Activated CD4-positive, CD25-positive, alpha-beta regulatory T cell treated with anti-CD3 and anti-CD28 coated beads, Interleukin-2, amount 50 U/mL, for 72 hours (primary cell): ENCODE data around the gene APOL1.

Experiments used
- DNase-seq: peaks from one replicate; pipeline ENCODE4 v3.0.0; 2021

Gene APOL1

GRCh38 chr22:36294801-36295200 lies 41.9 kb downstream of the APOL1 start:
- DNase-seq = no peak

GRCh38 chr22:36295247-36295646 lies 42.3 kb downstream of the APOL1 start:
- DNase-seq = no peak

DNA sequence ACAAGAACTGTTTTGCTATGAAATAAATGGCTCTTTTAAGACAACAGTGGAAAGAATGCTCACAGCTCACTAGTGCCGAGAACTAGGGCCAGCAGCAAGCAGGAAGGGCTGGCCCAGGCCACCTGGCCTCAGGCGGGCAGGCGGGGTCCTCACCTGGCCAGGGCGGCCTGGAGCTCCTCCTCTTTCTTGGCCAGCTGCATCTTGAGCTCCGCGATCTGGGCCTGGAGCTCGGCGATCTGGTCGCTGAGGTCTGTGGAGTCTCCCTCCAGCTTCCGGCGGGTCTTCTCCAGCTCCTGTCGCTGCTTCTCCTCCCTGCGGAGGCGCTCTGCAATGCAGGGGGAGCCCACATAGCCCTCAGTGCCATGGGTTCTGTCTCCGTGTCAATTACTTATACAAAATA lies 43.8 kb downstream of the APOL1 start:
- DNase-seq = no peak

DNA sequence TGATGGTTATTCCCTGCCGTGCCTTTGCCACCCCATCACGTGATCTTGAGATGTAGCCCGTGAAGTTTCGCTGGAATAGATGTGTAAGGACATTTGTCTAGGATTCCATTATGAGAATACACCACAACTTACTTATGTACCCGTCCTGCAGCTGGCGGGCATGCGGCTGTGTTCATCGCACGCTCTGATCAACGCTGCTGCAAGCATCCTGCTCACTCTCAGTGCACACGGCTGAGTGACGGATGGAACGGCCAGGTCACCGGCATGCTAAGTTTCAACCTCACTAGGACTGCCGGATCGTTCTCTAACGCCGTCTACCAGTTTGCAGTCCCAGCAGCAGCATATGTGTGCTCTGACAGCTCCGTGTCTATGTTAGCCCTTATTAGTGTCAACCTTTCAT lies 44.6 kb downstream of the APOL1 start:
- DNase-seq = no peak

GRCh38 chr22:36298118-36298517 lies 45.2 kb downstream of the APOL1 start:
- DNase-seq = no peak

- DNase-seq = no peak
Measured at GRCh38 chr22:36298601-36299000, 45.7 kb downstream of the APOL1 start.

DNA sequence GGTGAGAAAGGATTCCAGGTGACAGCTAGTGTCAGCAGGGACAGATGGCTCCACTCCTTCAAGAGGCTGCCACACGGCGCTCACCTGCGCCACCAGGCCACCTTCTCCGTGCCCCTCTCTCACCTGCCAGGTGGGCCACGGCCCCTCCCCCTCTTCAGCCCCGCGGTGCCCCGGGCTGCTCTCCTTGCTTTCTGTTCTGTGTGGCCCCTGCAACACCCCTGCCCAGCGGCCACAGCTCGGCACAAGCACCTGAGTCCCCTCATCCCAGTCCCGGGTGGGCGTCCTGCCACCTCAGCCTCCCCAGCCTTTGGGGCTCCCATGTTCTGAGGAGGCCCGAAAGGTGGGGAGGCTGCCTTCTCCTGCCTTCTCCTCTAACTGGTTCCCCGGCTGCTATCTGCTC lies 46.4 kb downstream of the APOL1 start:
- DNase-seq = no peak

GRCh38 chr22:36299911-36300310 lies 47.0 kb downstream of the APOL1 start:
- DNase-seq = no peak

DNA sequence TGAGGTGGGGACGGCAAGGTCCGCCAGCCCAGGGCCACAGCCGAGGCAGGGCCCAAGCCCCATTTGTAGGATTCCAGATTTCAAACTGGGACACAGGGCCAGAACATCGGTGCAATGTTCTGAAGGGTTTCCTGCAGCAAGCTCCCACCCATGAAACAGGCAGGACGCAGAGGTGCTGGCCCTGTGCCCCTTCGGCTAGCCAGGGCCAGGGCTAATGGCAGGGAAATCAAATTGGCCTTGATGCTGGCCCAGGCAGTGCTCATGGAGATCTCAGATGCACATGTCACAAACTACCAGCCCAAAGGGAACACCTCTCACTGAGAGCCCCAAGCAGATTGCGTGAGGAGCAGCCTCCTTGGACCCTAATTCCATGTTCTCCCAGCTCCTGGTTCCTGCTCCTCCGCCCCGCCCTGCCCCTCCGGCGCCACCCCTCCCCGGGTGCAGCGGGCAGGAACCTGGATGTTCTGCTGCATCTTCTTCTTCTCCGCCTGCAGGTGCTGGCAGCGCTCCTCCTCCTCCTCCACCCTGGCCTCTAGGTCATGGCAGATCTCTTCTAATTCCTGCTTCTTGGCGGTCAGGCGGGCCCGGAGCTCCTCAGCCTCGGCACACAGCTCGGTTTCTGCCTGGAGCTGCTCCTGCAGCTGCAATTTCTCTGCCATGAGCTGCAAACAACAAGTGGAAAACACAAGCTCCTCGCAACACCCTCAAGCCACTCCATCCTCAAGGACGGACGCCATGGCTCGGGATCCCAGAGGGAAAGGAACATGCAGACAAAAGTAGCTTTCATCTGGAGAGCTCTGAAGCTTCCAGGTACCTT lies 47.7 kb downstream of the APOL1 start:
- no peak for DNase-seq

DNA sequence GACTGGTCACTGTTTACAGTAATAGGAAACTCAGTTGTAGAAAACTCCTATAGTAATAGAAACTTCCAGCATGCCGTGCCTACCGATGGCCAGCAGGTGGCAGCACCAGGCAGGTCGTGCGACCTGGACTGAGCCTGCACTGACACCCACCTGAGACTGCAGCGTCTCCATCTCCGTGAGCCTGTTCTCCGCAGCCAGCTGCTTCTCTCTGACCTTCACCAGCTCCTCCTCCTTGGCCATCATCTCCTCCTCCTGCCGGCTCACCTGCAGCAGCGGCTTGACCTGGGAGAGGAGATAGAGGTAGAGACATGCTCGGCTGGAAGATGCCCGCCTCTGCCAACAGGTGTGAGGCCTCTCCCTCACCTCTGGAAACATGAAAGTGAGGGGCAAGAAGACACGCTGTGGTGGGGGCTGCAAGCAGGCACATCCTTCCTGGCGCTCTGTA lies 48.5 kb downstream of the APOL1 start:
- peak; percentile 77 for DNase-seq

- DNase-seq = no peak
Measured at GRCh38 chr22:36301851-36302250, 48.9 kb downstream of the APOL1 start.

DNA sequence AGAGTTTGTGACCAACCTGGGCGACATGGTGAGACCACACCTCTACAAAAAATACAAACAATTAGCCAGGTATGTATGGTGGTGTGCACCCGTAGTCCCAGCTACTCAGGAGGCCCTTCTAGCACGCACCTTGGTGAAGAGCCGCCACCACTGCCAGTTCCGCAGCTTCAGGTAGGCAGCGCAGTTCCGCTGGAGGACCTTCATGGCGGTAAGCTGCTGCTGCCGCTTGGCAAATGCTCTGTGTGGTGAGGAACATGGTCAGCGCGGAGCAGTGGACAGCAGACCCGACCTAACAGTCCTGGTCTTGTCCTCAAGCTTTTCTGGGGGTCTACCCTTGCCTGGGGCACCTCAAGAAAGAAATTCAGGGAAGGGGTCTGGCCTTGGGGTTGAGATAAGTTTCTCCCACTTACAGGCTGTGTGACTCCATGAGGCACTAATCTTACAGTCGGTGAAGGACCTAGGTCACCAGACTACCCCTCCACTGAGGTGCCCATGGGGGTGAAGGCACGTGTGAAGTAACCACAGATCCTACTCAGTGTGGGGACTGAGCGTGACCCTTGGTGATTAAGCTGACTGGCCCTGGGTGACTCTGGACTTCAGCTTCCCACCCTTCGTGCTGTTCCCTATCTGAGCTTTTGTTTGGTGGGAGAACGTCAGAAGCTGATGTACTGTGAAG lies 49.6 kb downstream of the APOL1 start:
- no peak for DNase-seq

DNA sequence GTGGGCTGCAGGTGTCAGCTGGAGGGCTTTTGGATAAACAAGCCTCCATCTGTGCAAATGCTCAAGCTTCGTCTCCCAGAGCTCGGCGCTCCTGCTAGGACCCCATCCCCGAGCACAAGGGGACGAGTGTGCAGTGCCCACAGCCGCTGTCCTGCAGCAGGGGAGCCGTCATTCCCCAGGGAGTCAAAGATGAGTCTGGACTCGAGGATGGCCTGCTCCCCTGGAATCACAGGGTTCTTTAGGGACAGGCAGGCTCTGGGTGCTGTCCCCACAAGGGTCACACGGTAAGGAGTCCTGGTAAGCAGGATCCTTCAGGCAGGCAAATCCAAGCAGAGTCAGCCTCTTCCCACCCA lies 50.2 kb downstream of the APOL1 start:
- no peak for DNase-seq

GRCh38 chr22:36303874-36304273 lies 50.9 kb downstream of the APOL1 start:
- DNase-seq = no peak

- DNase-seq = no peak
Measured at GRCh38 chr22:36304429-36304828, 51.5 kb downstream of the APOL1 start.

DNA sequence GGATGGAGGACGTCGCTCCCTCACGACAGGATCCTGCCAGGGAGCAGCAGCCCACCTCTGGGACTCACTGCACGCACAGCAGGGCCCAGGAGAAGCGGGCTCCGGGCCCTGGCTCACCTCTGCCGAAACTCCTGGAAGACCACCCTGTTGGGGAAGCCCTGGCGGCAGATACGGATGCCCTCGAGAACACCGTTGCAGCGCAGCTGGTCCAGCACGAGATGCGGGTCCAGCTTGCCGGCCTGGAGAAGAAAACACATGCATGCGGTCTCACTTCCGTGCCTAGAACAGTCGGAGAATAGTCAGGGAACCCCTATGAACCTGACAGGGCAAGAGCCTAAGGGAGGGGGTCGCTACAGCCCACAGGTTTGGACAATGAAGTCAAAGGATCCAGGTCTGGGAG lies 52.9 kb downstream of the APOL1 start:
- no peak for DNase-seq

DNA sequence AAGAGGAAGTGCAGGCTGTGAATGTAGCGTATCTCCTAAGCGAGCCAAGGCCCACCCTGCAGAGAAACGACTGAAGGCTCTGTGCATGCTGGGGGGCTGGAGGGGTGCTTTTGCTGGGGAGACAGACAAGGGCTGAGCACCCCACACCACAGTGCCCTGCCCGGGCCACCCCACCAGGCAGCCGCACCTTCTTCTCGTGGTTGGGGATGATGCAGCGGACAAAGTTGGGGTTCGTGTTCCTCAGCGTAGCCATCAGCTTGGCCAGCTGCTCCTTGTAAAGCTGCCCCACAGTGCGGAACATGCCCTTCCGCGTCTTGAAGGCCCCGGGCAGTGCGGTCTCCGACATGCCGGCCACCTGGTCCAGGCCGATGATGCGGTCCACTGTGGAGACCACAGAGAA lies 53.3 kb downstream of the APOL1 start:
- DNase-seq = no peak

- no peak for DNase-seq
Measured at GRCh38 chr22:36308880-36309279, 55.9 kb downstream of the APOL1 start.

- DNase-seq = no peak
Measured at GRCh38 chr22:36311386-36312085, 58.6 kb downstream of the APOL1 start.

DNA sequence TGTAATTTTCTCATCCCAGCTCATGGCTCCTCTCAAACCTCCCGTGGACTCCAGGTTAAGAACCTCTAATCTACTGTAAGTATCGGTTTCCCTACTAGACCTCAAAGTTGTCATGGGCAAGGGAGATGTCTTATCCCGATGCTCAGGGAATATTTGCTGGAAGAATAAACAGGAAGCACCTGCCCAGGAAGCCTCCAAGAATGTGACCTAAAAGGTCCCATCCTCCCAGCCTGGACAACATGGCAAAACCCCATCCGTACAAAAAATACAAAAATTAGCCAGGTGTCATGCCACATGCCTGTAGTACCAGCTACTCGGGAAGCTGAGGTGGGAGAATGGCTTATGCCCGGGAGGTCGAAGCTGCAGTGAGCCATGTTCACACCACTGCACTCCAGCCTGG lies 62.4 kb downstream of the APOL1 start:
- DNase-seq = no peak

DNA sequence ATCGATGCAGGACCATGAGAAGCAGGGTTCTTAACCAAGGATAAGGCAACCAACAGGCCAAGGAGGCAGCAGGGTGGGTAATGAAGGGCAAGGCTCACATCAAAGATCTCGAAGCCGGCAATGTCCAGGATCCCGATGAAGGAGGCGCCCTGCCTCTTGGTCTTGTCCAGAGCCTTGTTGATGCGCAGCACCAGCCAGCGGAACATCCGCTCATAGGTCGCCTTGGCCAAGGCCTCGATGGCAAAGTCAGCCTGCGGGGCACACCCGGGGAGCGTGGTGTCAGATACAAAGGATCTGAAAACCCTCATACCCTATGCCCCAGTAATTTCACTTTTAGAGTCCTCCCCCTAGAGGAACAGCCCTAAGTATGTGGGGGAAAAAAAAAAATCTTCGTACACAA lies 63.5 kb downstream of the APOL1 start:
- DNase-seq = no peak
